GM23338 (cell line): ENCODE data around the gene ELN.

Experiments
- CREB1 ChIP-seq: fragments of 250-450 bp; sonication (Bioruptor Pico); IDR thresholded peaks from 2 replicates; pipeline ENCODE4 v1.5.0; 2020; ENCODE audit warnings: low read depth, mild to moderate bottlenecking, moderate library complexity
- EZH2 ChIP-seq: fragments of 200-600 bp; sonication (generic); IDR thresholded peaks from one replicate; pipeline ENCODE4 v1.8.0; 2017; ENCODE audit warnings: antibody characterized with exemption, mild to moderate bottlenecking, low read depth; ENCODE audit not compliant: unreplicated experiment
- EZH2phosphoT487 ChIP-seq: fragments of 200-600 bp; sonication (generic); IDR thresholded peaks from one replicate; pipeline ENCODE4 v1.8.1; 2018; ENCODE audit warnings: antibody characterized with exemption; ENCODE audit not compliant: unreplicated experiment
- JUNB ChIP-seq: IDR thresholded peaks from one replicate; pipeline ENCODE4 v1.6.1; 2016; ENCODE audit warnings: antibody characterized with exemption; ENCODE audit not compliant: unreplicated experiment
- NANOG ChIP-seq: IDR thresholded peaks from 2 replicates; pipeline ENCODE4 v1.6.1; 2016; ENCODE audit warnings: antibody characterized with exemption, borderline replicate concordance
- POLR2AphosphoS5 ChIP-seq: IDR thresholded peaks from 2 replicates; pipeline ENCODE4 v1.6.1; 2016; ENCODE audit warnings: antibody characterized with exemption, low read depth
- STAT1 ChIP-seq: IDR thresholded peaks from one replicate; pipeline ENCODE4 v1.6.1; 2016; ENCODE audit warnings: antibody characterized with exemption; ENCODE audit not compliant: unreplicated experiment
- ZNF114 ChIP-seq: fragments of 250-450 bp; sonication (Bioruptor Pico); IDR thresholded peaks from 2 replicates; pipeline ENCODE4 v1.5.0; 2020; ENCODE audit warnings: mild to moderate bottlenecking, moderate library complexity
- ZNF331 ChIP-seq: fragments of 250-450 bp; sonication (Bioruptor Pico); IDR thresholded peaks from 2 replicates; pipeline ENCODE4 v1.5.0; 2020; ENCODE audit warnings: low read depth, mild to moderate bottlenecking, moderate library complexity
- TF ChIP-seq, protein P1 (sequence below), 2 experiments: fragments of 200-600 bp in 1 of 2; sonication (generic) in 1 of 2; conservative IDR thresholded peaks; 2 replicates each; pipeline versions ENCODE4 v1.5.1 to v1.6.1; 2016 to 2017; ENCODE audit warnings: antibody characterized with exemption in 2 of 2, low read depth in 2 of 2, mild to moderate bottlenecking in 2 of 2, moderate library complexity in 1 of 2
- TF ChIP-seq, protein P2 (sequence below): IDR thresholded peaks from one replicate; pipeline ENCODE4 v1.6.1; 2018; ENCODE audit warnings: antibody characterized with exemption; ENCODE audit not compliant: unreplicated experiment
- TF ChIP-seq, protein P3 (sequence below): IDR thresholded peaks from 2 replicates; pipeline ENCODE4 v1.6.1; 2016; ENCODE audit warnings: antibody characterized with exemption

DNA sequence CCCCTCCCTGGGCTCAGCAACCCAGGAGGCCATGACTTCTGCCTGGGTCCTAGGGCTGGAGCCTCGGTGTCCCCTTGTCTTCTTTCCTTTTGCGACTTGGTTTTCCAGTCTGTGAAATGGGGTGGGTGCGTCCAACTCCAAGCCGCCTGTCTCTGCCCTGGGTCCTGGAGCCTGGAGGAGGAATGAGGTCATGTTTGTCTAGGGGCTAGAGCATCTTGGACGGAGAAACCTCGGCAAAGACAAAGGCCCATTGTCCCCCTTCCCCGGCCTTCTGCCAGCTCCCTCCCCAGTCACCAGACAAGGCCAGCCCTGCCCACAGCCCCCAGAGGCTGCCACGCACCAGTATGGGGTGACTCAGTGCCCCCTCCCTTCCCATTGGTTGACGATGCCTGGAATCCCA lies 39.8 kb upstream of the ELN start:
- TF ChIP-seq EZH2phosphoT487 = no peak
- TF ChIP-seq, protein P1, sequence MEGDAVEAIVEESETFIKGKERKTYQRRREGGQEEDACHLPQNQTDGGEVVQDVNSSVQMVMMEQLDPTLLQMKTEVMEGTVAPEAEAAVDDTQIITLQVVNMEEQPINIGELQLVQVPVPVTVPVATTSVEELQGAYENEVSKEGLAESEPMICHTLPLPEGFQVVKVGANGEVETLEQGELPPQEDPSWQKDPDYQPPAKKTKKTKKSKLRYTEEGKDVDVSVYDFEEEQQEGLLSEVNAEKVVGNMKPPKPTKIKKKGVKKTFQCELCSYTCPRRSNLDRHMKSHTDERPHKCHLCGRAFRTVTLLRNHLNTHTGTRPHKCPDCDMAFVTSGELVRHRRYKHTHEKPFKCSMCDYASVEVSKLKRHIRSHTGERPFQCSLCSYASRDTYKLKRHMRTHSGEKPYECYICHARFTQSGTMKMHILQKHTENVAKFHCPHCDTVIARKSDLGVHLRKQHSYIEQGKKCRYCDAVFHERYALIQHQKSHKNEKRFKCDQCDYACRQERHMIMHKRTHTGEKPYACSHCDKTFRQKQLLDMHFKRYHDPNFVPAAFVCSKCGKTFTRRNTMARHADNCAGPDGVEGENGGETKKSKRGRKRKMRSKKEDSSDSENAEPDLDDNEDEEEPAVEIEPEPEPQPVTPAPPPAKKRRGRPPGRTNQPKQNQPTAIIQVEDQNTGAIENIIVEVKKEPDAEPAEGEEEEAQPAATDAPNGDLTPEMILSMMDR (conservative IDR thresholded peaks at IDR 0.05; ENCODE audit: low read depth in 2 of 2) = no peak
- TF ChIP-seq, protein P2, sequence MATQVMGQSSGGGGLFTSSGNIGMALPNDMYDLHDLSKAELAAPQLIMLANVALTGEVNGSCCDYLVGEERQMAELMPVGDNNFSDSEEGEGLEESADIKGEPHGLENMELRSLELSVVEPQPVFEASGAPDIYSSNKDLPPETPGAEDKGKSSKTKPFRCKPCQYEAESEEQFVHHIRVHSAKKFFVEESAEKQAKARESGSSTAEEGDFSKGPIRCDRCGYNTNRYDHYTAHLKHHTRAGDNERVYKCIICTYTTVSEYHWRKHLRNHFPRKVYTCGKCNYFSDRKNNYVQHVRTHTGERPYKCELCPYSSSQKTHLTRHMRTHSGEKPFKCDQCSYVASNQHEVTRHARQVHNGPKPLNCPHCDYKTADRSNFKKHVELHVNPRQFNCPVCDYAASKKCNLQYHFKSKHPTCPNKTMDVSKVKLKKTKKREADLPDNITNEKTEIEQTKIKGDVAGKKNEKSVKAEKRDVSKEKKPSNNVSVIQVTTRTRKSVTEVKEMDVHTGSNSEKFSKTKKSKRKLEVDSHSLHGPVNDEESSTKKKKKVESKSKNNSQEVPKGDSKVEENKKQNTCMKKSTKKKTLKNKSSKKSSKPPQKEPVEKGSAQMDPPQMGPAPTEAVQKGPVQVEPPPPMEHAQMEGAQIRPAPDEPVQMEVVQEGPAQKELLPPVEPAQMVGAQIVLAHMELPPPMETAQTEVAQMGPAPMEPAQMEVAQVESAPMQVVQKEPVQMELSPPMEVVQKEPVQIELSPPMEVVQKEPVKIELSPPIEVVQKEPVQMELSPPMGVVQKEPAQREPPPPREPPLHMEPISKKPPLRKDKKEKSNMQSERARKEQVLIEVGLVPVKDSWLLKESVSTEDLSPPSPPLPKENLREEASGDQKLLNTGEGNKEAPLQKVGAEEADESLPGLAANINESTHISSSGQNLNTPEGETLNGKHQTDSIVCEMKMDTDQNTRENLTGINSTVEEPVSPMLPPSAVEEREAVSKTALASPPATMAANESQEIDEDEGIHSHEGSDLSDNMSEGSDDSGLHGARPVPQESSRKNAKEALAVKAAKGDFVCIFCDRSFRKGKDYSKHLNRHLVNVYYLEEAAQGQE = no peak
- TF ChIP-seq EZH2 = no peak
- TF ChIP-seq STAT1 = no peak
- TF ChIP-seq, protein P3, sequence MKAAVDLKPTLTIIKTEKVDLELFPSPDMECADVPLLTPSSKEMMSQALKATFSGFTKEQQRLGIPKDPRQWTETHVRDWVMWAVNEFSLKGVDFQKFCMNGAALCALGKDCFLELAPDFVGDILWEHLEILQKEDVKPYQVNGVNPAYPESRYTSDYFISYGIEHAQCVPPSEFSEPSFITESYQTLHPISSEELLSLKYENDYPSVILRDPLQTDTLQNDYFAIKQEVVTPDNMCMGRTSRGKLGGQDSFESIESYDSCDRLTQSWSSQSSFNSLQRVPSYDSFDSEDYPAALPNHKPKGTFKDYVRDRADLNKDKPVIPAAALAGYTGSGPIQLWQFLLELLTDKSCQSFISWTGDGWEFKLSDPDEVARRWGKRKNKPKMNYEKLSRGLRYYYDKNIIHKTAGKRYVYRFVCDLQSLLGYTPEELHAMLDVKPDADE = no peak
- TF ChIP-seq JUNB = no peak
- no peak for TF ChIP-seq CREB1 (CRISPR knock-in tag)
- no peak for TF ChIP-seq NANOG
- no peak for TF ChIP-seq POLR2AphosphoS5
- no peak for TF ChIP-seq ZNF114 (CRISPR knock-in tag)
- no peak for TF ChIP-seq ZNF331 (CRISPR knock-in tag)
